ENCODE measurements around the gene XCL1. TPM values are rescaled to one million over a fixed set of nuclear protein-coding genes. Genes with fewer than 3 reads are reported as not detected.

XCL1 gene
- polyA plus RNA-seq, 1 donor from 2014 or later = 2.3 TPM

- no peaks in the 10 kb centered on the region for H3K9me3 ChIP-seq (ENCODE audit: low read length)
- H3K27me3 ChIP-seq (ENCODE audit: insufficient read depth, low read depth, low read length) = no peaks in the 10 kb centered on the region
- H3K27ac ChIP-seq (ENCODE audit: low read length) = no peak overlapping the region
- TF ChIP-seq EZH2 (IDR thresholded peaks at IDR 0.05; ENCODE audit: borderline replicate concordance, insufficient read depth, low read length, poor library complexity, severe bottlenecking) (no peak), TAF1 (IDR thresholded peaks at IDR 0.05; ENCODE audit: low read depth) (no peak), POLR2AphosphoS5 (IDR thresholded peaks at IDR 0.05) (no peak), CTCF (IDR thresholded peaks at IDR 0.05; ENCODE audit: poor library complexity, severe bottlenecking) (no peak), REST (IDR thresholded peaks at IDR 0.05; ENCODE audit: borderline replicate concordance) (no peak), RAD21 (conservative IDR thresholded peaks at IDR 0.05) (no peak), SMC3 (conservative IDR thresholded peaks at IDR 0.05; ENCODE audit: poor library complexity) (no peak), MXI1 (conservative IDR thresholded peaks at IDR 0.05; ENCODE audit: poor library complexity, severe bottlenecking) (no peak), EP300 (conservative IDR thresholded peaks at IDR 0.05; ENCODE audit: poor library complexity, severe bottlenecking) (no peak)
- H3K9me2 ChIP-seq (ENCODE audit: insufficient read depth, low read length) = no peaks in the 10 kb centered on the region
- H3K36me3 ChIP-seq (ENCODE audit: insufficient read depth, low read length) = no peaks in the 10 kb centered on the region
- H2AFZ ChIP-seq (ENCODE audit: low read depth, low read length) = no peak overlapping the region
- no peaks in the 10 kb centered on the region for H3K79me2 ChIP-seq (replicated peaks; ENCODE audit: insufficient read depth, low read length)
- no peak overlapping the region for H3K9ac ChIP-seq (ENCODE audit: low read length)
- H3F3A ChIP-seq (ENCODE audit: insufficient read depth, low read length, poor library complexity, severe bottlenecking) = no peaks in the 10 kb centered on the region
- no peak overlapping the region for H3K4me3 ChIP-seq (ENCODE audit: low read length)
- H3K4me2 ChIP-seq (ENCODE audit: low read length) = no peak overlapping the region
- no peaks in the 10 kb centered on the region for H4K20me1 ChIP-seq (ENCODE audit: insufficient read depth)
Measured at GRCh38 chr1:168555508-168556046, 20.8 kb upstream of the XCL1 start.

GRCh38 chr1:168556647-168557046, 19.8 kb upstream of the XCL1 start:
- Histone ChIP-seq H3K27ac (ENCODE audit: low read length) (no peak overlapping the region), H3F3A (ENCODE audit: insufficient read depth, low read length, poor library complexity, severe bottlenecking) (no peaks in the 10 kb centered on the region), H3K4me3 (ENCODE audit: low read length) (no peak overlapping the region), H3K9me3 (ENCODE audit: low read length) (no peaks in the 10 kb centered on the region), H3K36me3 (ENCODE audit: insufficient read depth, low read length) (no peaks in the 10 kb centered on the region), H2AFZ (ENCODE audit: low read depth, low read length) (no peak overlapping the region), H3K27me3 (ENCODE audit: insufficient read depth, low read depth, low read length) (no peaks in the 10 kb centered on the region), H3K79me2 (replicated peaks; ENCODE audit: insufficient read depth, low read length) (no peaks in the 10 kb centered on the region), H3K9ac (ENCODE audit: low read length) (no peak overlapping the region), H3K4me2 (ENCODE audit: low read length) (no peak overlapping the region), H3K9me2 (ENCODE audit: insufficient read depth, low read length) (no peaks in the 10 kb centered on the region), H4K20me1 (ENCODE audit: insufficient read depth) (no peaks in the 10 kb centered on the region)
- no peak for TF ChIP-seq MXI1 (conservative IDR thresholded peaks at IDR 0.05; ENCODE audit: poor library complexity, severe bottlenecking)
- no peak for TF ChIP-seq SMC3 (conservative IDR thresholded peaks at IDR 0.05; ENCODE audit: poor library complexity)
- TF ChIP-seq EZH2 (IDR thresholded peaks at IDR 0.05; ENCODE audit: borderline replicate concordance, insufficient read depth, low read length, poor library complexity, severe bottlenecking) = no peak
- no peak for TF ChIP-seq TAF1 (IDR thresholded peaks at IDR 0.05; ENCODE audit: low read depth)
- TF ChIP-seq CTCF (IDR thresholded peaks at IDR 0.05; ENCODE audit: poor library complexity, severe bottlenecking) = no peak
- no peak for TF ChIP-seq EP300 (conservative IDR thresholded peaks at IDR 0.05; ENCODE audit: poor library complexity, severe bottlenecking)
- TF ChIP-seq REST (IDR thresholded peaks at IDR 0.05; ENCODE audit: borderline replicate concordance) = no peak
- TF ChIP-seq POLR2AphosphoS5 (IDR thresholded peaks at IDR 0.05) = no peak

Data from neural cell (in vitro differentiated cells).